GM12891 (cell line): ENCODE measurements around the gene TTC7B.

Source experiments
- PAX5 ChIP-seq: IDR thresholded peaks from 2 replicates; pipeline ENCODE4 v1.6.1; 2011; ENCODE audit warnings: low read length, moderate library complexity, mild to moderate bottlenecking; ENCODE audit not compliant: insufficient read depth, severe bottlenecking
- POLR2A ChIP-seq: IDR thresholded peaks from 2 replicates; pipeline ENCODE4 v1.6.1; 2011; ENCODE audit warnings: low read depth, low read length, control low read depth
- POLR2AphosphoS5 ChIP-seq: IDR thresholded peaks from 2 replicates; pipeline ENCODE4 v1.6.1; 2011; ENCODE audit warnings: low read depth, low read length, control low read depth
- POU2F2 ChIP-seq: IDR thresholded peaks from 2 replicates; pipeline ENCODE4 v1.6.1; 2011; ENCODE audit warnings: low read depth, mild to moderate bottlenecking, control low read depth, low read length, moderate library complexity
- SPI1 ChIP-seq: IDR thresholded peaks from 2 replicates; pipeline ENCODE4 v1.6.1; 2011; ENCODE audit warnings: low read depth, low read length, control low read depth
- TAF1 ChIP-seq: IDR thresholded peaks from 2 replicates; pipeline ENCODE4 v1.6.1; 2011; ENCODE audit warnings: low read depth, low read length, control low read depth

- TF ChIP-seq POLR2A (no peak), POLR2AphosphoS5 (no peak), TAF1 (no peak), POU2F2 (no peak), PAX5 (no peak), SPI1 (no peak)
Measured at GRCh38 chr14:90804292-90805083, 11.7 kb downstream of the TTC7B start.
